PC-3 (cell line): ENCODE results near the gene ERCC4. TPM values are rescaled to one million over a fixed set of nuclear protein-coding genes. Genes with fewer than 3 reads are reported as not detected.

Source experiments
- ATAC-seq: fragments of 200-7000 bp; cut with Tn5 transposase; 2 replicates; pipeline ENCODE4 v1.9.1; 2020; ENCODE audit warnings: mild to moderate bottlenecking, moderate library complexity
- BruUV-seq: library from RNA; stranded (reverse); fragments of 400-500 nt; replicated peaks from 2 replicates; lab custom pipeline; 2021; lab: Mats Ljungman, UMichigan
- CTCF ChIA-PET: fragments of 300-600 bp; sonication (Branson Sonifier 250); formaldehyde crosslinking; loops from one replicate; lab custom pipeline; 2022; ENCODE audit warnings: antibody characterized with exemption; lab: Charles Lee
- POLR2A ChIA-PET: fragments of 300-600 bp; sonication (Branson Sonifier 250); formaldehyde crosslinking; loops from one replicate; lab custom pipeline; 2022; ENCODE audit warnings: antibody characterized with exemption; ENCODE audit not compliant: unreplicated experiment; lab: Charles Lee
- DNase-seq: peaks from one replicate; pipeline ENCODE4 v3.0.0-alpha.2; 2015
- H2AFZ ChIP-seq: fragments of 300-600 bp; sonication (generic); 2 replicates; pipeline ENCODE4 v1.6.0; 2016; ENCODE audit warnings: antibody characterized with exemption, low read length
- H3F3A ChIP-seq: fragments of 300-600 bp; sonication (generic); one replicate; pipeline ENCODE4 v1.6.0; 2017; ENCODE audit warnings: antibody characterized with exemption, low read length, control low read depth, mild to moderate bottlenecking; ENCODE audit not compliant: unreplicated experiment
- H3K27ac ChIP-seq: fragments of 300-600 bp; sonication (generic); 2 replicates; pipeline ENCODE4 v1.5.1; 2016; ENCODE audit warnings: mild to moderate bottlenecking, low read length
- H3K27me3 ChIP-seq: fragments of 300-600 bp; sonication (generic); 2 replicates; pipeline ENCODE4 v1.6.1; 2016; ENCODE audit warnings: low read length, mixed read lengths
- H3K36me3 ChIP-seq: fragments of 300-600 bp; sonication (generic); 2 replicates; pipeline ENCODE4 v1.6.1; 2016; ENCODE audit warnings: low read depth, mixed run types, low read length, mixed read lengths
- H3K4me1 ChIP-seq: fragments of 300-600 bp; sonication (generic); 2 replicates; pipeline ENCODE4 v1.5.1; 2016; ENCODE audit warnings: low read length; ENCODE audit not compliant: insufficient read depth
- H3K4me2 ChIP-seq: fragments of 300-600 bp; sonication (generic); 2 replicates; pipeline ENCODE4 v1.6.0; 2016; ENCODE audit warnings: low read length
- H3K4me3 ChIP-seq: fragments of 300-600 bp; sonication (generic); 2 replicates; pipeline ENCODE4 v1.5.1; 2016; ENCODE audit warnings: mild to moderate bottlenecking, low read length, mixed read lengths
- H3K79me2 ChIP-seq: fragments of 300-600 bp; sonication (generic); 2 replicates; pipeline ENCODE4 v1.6.1; 2017; ENCODE audit warnings: low read length, mixed read lengths
- H3K9ac ChIP-seq: fragments of 300-600 bp; sonication (generic); 2 replicates; pipeline ENCODE4 v1.6.0; 2016; ENCODE audit warnings: mild to moderate bottlenecking, low read length
- H3K9me2 ChIP-seq: fragments of 300-600 bp; sonication (generic); replicated peaks from 2 replicates; pipeline ENCODE4 v1.6.1; 2016; ENCODE audit warnings: mixed run types, low read length, mixed read lengths
- H3K9me3 ChIP-seq: fragments of 300-600 bp; sonication (generic); 2 replicates; pipeline ENCODE4 v1.6.1; 2016; ENCODE audit warnings: low read length, mixed read lengths
- H4K20me1 ChIP-seq: fragments of 300-600 bp; sonication (generic); 2 replicates; pipeline ENCODE4 v1.6.1; 2016; ENCODE audit warnings: low read length, mixed read lengths
- CTCF ChIP-seq: fragments of 300-600 bp; sonication (generic); conservative IDR thresholded peaks from 2 replicates; pipeline ENCODE4 v1.5.1; 2017; ENCODE audit warnings: antibody characterized with exemption, low read depth, mild to moderate bottlenecking, low read length
- EZH2 ChIP-seq: fragments of 300-600 bp; sonication (generic); IDR thresholded peaks from one replicate; pipeline ENCODE4 v1.6.1; 2017; ENCODE audit warnings: antibody characterized with exemption, mild to moderate bottlenecking, low read length; ENCODE audit not compliant: unreplicated experiment
- EZH2phosphoT487 ChIP-seq: fragments of 300-600 bp; sonication (generic); IDR thresholded peaks from 2 replicates; pipeline ENCODE4 v1.6.1; 2018; ENCODE audit warnings: mild to moderate bottlenecking, antibody characterized with exemption, low read length, borderline replicate concordance
- intact Hi-C: fragments of 100-400 bp; cut with micrococcal nuclease; formaldehyde crosslinking; loops from 2 replicates; pipeline ENCODE4 v1.9.0; 2023
- total RNA-seq: library from RNA; depleted of rRNA; stranded (reverse); fragments of >200 nt; gene quantifications from 2 replicates; pipeline ENCODE4 v1.2.3, GENCODE V29; 2014

The ERCC4 gene
- total RNA-seq, 1 experiment from 2014 or later: 3.2 TPM

- no peak for TF ChIP-seq CTCF
- TF ChIP-seq EZH2: no peak
- no peak for TF ChIP-seq EZH2phosphoT487
- ChIA-PET POLR2A (no interaction called here), CTCF (no interaction called here)
- Histone ChIP-seq H3K36me3 (no peaks in the 10 kb centered on the region), H3K27ac (no peak overlapping the region), H3K9ac (no peak overlapping the region), H3K9me2 (no peaks in the 10 kb centered on the region), H3K4me2 (no peak overlapping the region), H3K27me3 (peaks cover 11% of the 10 kb centered on the region; the same call in 1 of the 2 replicates), H3K79me2 (no peaks in the 10 kb centered on the region), H2AFZ (no peak overlapping the region), H3K9me3 (no peaks in the 10 kb centered on the region), H3K4me1 (no peaks in the 10 kb centered on the region), H3F3A (no peaks in the 10 kb centered on the region), H4K20me1 (no peaks in the 10 kb centered on the region), H3K4me3 (no peak overlapping the region)
- DNase-seq (no peak), ATAC-seq (no peak)
- intact Hi-C loops: no loop called here
- no TSS peak for BruUV-seq
Observed at GRCh38 chr16:13912891-13913290, 7.1 kb upstream of the ERCC4 start.

- H3K27me3 ChIP-seq: peaks cover 3% of the 10 kb centered on the region; the same call in 1 of the 2 replicates
- no peaks in the 10 kb centered on the region for H3K79me2 ChIP-seq
- H3K4me3 ChIP-seq: no peak overlapping the region
- no peaks in the 10 kb centered on the region for H3F3A ChIP-seq
- CTCF ChIA-PET: no interaction called here
- H3K36me3 ChIP-seq: no peaks in the 10 kb centered on the region
- ATAC-seq (no peak), DNase-seq (no peak)
- intact Hi-C loops: no loop called here
- H3K9me2 ChIP-seq: no peaks in the 10 kb centered on the region
- TF ChIP-seq CTCF: no peak
- no peak for TF ChIP-seq EZH2
- TF ChIP-seq EZH2phosphoT487: no peak
- no peaks in the 10 kb centered on the region for H3K9me3 ChIP-seq
- no peak overlapping the region for H3K27ac ChIP-seq
- H3K9ac ChIP-seq: no peak overlapping the region
- H3K4me1 ChIP-seq: no peaks in the 10 kb centered on the region
- no peak overlapping the region for H3K4me2 ChIP-seq
- BruUV-seq: no TSS peak
- H4K20me1 ChIP-seq: no peaks in the 10 kb centered on the region
- POLR2A ChIA-PET: no interaction called here
- no peak overlapping the region for H2AFZ ChIP-seq
Observed at GRCh38 chr16:13913374-13914292, 6.3 kb upstream of the ERCC4 start.
